HG02588 (cell line): ENCODE measurements around the gene EPS8.
"Not testable (repeated sequence)": the region's sequence is repeated elsewhere in the genome, so short reads cannot be mapped to it uniquely, and the experiment has no call there.

Source experiments
- ATAC-seq: cut with Tn5 transposase; IDR thresholded peaks from one replicate; pipeline ENCODE4 v1.9.1; 2021; ENCODE audit warnings: mild to moderate bottlenecking, moderate library complexity; ENCODE audit not compliant: unreplicated experiment

The EPS8 gene

GRCh38 chr12:15762162-15762561, 27.0 kb downstream of the EPS8 start:
- ATAC-seq = not testable (repeated sequence)

DNA sequence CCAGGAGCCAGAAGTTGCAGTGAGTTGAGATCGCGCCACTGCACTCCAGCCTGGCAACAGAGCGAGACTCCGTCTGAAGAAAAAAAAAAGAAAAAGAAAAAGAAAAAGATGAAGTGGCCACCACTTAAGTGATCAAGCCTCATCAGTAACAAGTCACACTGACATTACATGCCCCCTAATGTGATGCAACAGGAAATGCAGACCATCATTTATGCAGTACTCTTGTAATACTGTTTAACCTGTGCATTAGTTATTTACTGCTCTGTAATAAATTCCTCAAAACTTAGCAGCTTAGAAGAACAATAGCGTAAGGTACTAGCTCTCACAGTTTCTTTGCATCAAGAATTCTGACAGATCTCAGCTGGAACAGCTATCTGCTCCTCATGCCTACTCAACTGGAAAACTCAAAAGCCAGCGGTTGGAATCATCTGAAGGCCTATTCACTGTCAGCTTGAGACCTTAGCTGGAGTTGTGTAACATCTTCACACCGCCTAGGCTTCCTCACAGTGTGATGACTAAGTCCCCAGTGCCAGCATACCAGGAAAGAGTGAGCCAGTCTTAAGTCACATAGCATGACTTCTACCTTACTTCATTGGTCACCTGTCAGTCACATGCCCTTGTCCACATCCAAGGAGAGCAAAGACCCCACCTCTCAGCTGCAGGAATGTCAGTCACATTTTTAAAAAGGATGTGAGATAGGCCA, 31.5 kb downstream of the EPS8 start:
- no peak for ATAC-seq

- ATAC-seq = no peak
These were observed 32.4 kb downstream of the EPS8 start for GRCh38 chr12:15756822-15757221.

GRCh38 chr12:15754233-15754632, 35.0 kb downstream of the EPS8 start:
- no peak for ATAC-seq

DNA sequence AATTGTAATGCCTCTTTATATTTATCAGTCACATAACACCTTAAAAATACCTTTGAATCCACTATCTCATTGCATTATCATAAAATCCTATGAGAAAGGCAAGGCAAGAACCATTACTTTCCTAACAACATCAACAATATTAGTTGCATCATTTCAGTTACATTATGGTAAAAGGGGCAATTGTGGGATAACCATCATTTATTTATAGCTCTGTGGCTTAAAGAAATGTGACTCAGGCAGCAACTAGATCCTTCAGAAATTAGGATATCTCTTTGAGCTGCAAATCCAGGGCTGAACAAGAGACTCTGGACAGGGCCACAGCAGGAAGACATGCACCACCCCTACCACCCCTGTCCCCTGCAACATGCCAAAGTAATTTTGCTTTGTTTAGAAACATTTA, 36.4 kb downstream of the EPS8 start:
- ATAC-seq = no peak

DNA sequence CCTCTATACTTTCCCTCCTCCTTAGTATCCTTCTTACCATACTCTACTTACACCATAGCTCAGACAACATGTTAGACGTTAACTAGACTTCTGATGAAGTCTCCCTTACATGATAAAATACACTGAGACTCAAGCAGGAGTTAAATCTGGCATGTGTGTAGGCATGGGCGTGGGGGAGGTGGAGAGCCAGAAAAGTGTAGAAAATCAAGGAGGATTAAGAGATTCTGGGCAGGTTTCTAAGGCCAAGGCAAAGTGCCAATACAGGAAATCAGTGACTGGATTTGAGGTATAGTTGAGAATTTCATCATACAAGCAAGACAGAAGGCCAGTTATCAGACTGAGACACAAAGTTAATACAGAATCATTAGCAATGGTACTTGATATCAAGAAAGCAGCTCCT, 37.4 kb downstream of the EPS8 start:
- no peak for ATAC-seq

DNA sequence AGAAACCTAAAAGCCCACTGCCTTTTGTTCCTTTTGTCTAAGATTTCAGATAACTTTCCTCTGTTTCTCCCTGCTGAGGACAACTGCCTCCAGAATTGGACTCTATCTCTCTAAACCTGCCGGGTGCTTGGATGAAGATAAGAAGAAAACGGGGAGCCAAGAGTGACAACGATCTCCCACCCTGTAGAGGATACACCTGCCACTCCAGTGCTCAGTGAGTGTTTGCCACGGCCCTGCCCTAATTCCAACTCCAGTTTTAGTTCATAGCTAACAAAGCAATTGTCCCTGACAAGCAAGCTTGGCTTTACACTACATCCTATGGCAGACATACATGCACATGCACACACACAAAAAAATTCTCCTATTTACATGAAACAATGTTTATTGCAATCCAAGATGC, 39.3 kb downstream of the EPS8 start:
- no peak for ATAC-seq

DNA sequence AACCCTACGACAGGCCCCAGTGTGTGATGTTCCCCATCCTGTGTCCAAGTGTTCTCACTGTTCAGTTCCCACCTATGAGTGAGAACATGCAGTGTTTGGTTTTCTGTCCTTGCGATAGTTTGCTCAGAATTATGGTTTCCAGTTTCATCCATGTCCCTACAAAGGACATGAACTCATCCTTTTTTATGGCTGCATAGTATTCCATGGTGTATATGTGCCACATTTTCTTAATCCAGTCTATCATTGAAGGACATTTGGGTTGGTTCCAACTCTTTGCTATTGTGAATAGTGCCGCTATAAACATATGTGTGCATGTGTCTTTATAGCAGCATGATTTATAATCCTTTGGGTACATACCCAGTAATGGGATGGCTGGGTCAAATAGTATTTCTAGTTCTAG, 47.3 kb downstream of the EPS8 start:
- ATAC-seq = not testable (repeated sequence)

GRCh38 chr12:15741082-15741481, 48.1 kb downstream of the EPS8 start:
- ATAC-seq = no peak

- not testable (repeated sequence) for ATAC-seq
These were observed 48.8 kb downstream of the EPS8 start for GRCh38 chr12:15740389-15740788.

GRCh38 chr12:15738438-15739015, 50.7 kb downstream of the EPS8 start:
- no peak for ATAC-seq

GRCh38 chr12:15735837-15736615, 53.2 kb downstream of the EPS8 start:
- ATAC-seq = no peak

DNA sequence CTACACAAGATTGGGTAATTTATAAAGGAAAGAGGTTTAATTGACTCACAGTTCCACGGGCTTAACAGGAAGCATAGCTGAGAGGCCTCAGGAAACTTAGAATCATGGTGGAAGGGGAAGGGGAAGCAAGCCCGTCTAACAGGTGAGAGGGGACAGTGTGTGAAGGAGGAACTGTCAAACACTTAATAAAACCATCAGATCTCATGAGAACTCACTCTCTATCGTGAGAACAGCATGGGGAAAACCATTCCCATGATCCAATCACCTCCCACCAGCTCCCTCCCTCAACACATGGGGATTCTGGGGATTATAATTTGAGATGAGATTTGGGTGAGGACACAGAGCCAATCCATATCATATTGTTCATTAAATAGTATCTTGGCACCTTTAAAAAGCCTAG, 56.1 kb downstream of the EPS8 start:
- peak; percentile 11 for ATAC-seq

- ATAC-seq = peak; percentile 45
These were observed 56.7 kb downstream of the EPS8 start for GRCh38 chr12:15732341-15733061.

DNA sequence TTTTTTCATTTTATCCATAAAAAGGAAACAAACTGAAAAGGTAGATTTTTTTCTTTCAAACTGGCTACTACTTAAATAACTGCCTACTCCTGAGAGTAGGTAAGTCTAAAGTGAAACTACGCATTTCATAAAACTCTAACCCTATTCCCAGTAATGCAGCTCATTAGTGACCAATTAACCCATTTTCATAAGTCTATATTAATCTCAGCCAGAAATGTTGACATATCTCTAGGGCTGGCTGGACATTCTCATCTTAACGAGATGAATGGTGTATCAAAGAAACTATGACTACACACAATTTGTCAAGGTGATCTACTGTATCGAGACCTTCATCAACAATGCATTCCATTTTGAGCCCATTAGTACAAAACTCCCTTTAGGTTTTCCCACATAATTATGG, 57.2 kb downstream of the EPS8 start:
- no peak for ATAC-seq

DNA sequence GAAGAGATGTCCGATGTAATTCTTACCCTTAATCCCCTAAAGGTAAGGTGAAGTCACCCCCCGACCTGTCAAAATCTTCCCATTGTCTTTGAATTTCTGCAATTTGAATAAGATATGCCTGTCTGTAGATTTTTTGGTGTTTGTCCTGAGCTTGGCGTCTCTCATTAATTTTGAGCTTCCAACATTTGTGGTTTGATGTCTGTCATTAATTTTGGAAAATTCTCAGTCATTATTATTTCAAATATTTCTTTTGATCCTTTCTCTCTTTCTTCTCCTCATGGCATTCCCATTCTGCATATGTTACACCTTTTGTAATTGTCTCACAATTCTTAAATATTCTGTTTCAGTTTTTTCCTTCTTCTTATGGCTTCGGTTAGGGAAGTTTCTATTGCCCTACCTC, 60.1 kb downstream of the EPS8 start:
- ATAC-seq = no peak

DNA sequence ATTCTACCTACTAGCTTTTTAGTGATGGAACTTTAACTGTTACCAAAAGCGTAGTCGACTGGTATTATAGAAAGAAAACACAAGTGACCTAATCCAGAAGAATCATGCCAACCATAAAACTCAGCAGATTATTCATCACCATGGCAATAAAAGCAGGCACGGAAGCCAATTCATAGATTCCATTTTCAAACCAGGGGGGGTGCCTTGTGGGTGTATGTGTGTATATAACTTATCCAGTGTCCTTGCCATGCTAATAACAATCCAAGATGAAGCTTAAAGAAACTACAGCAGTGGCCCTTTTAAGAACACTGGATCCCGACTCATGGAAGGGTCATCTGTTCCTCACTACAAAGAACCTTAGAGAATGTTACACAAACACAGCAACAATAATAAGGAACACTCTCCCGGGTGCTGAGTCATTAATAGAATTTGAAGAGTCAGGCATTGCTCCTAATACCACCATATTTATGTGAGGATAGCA, 61.0 kb downstream of the EPS8 start:
- no peak for ATAC-seq

GRCh38 chr12:15726878-15727150, 62.4 kb downstream of the EPS8 start:
- no peak for ATAC-seq

- ATAC-seq = no peak
These were observed 62.9 kb downstream of the EPS8 start for GRCh38 chr12:15726027-15726877.

GRCh38 chr12:15722951-15723350, 66.2 kb downstream of the EPS8 start:
- ATAC-seq = no peak
